DOHH2 (cell line): ENCODE measurements around the gene ARID4A.
"Not testable (repeated sequence)": the region's sequence is repeated elsewhere in the genome, so short reads cannot be mapped to it uniquely, and the experiment has no call there.

Experiments used
- H3F3A ChIP-seq: fragments of 200-600 bp; sonication (generic), shearing (Covaris generic); 2 replicates; pipeline ENCODE4 v1.6.0; 2016; ENCODE audit warnings: antibody characterized with exemption, mild to moderate bottlenecking; ENCODE audit not compliant: control insufficient read depth, insufficient read depth
- H3K27ac ChIP-seq: fragments of 200-600 bp; sonication (generic); 2 replicates; pipeline ENCODE4 v1.5.1; 2014; ENCODE audit warnings: low read depth, mild to moderate bottlenecking, low read length, moderate library complexity
- H3K27me3 ChIP-seq: fragments of 200-600 bp; sonication (generic); 2 replicates; pipeline ENCODE4 v1.6.1; 2014; ENCODE audit warnings: mild to moderate bottlenecking, low read length, mixed read lengths; ENCODE audit not compliant: control insufficient read depth
- H3K36me3 ChIP-seq: fragments of 200-600 bp; sonication (generic); 2 replicates; pipeline ENCODE4 v1.6.1; 2014; ENCODE audit warnings: mild to moderate bottlenecking, low read length, moderate library complexity, mixed read lengths; ENCODE audit not compliant: control insufficient read depth
- H3K4me1 ChIP-seq: fragments of 200-600 bp; sonication (generic); 2 replicates; pipeline ENCODE4 v1.6.1; 2014; ENCODE audit warnings: mild to moderate bottlenecking, low read length, mixed read lengths; ENCODE audit not compliant: control insufficient read depth
- H3K4me2 ChIP-seq: fragments of 200-600 bp; sonication (generic); 2 replicates; pipeline ENCODE4 v1.6.0; 2014; ENCODE audit warnings: mild to moderate bottlenecking, low read length, moderate library complexity
- H3K4me3 ChIP-seq: fragments of 200-600 bp; sonication (generic); 2 replicates; pipeline ENCODE4 v1.5.1; 2014; ENCODE audit warnings: mild to moderate bottlenecking, low read length, mixed read lengths
- H3K79me2 ChIP-seq: fragments of 200-600 bp; sonication (generic); 2 replicates; pipeline ENCODE4 v1.6.1; 2014; ENCODE audit warnings: mild to moderate bottlenecking, low read length, mixed read lengths; ENCODE audit not compliant: control insufficient read depth
- H3K9me2 ChIP-seq: fragments of 200-600 bp; sonication (generic); replicated peaks from 2 replicates; pipeline ENCODE4 v1.6.1; 2014; ENCODE audit warnings: mild to moderate bottlenecking, low read length, mixed read lengths; ENCODE audit not compliant: control insufficient read depth
- H3K9me3 ChIP-seq: fragments of 200-600 bp; sonication (generic); 2 replicates; pipeline ENCODE4 v1.6.1; 2014; ENCODE audit warnings: antibody characterized with exemption, low read length, mixed read lengths; ENCODE audit not compliant: control insufficient read depth, insufficient read depth
- H4K20me1 ChIP-seq: fragments of 200-600 bp; sonication (generic); 2 replicates; pipeline ENCODE4 v1.6.0; 2014; ENCODE audit warnings: low read depth, mild to moderate bottlenecking, antibody characterized with exemption, low read length, moderate library complexity; ENCODE audit not compliant: control insufficient read depth, insufficient read depth
- EZH2phosphoT487 ChIP-seq: fragments of 200-600 bp; sonication (generic); IDR thresholded peaks from 2 replicates; pipeline ENCODE4 v1.6.1; 2017; ENCODE audit warnings: borderline replicate concordance, mild to moderate bottlenecking, antibody characterized with exemption, low read length, moderate library complexity, mixed read lengths
- TF ChIP-seq, protein P1 (sequence below): fragments of 200-600 bp; sonication (generic); IDR thresholded peaks from one replicate; pipeline ENCODE4 v1.5.1; 2014; ENCODE audit warnings: antibody characterized with exemption, mild to moderate bottlenecking, low read depth, low read length; ENCODE audit not compliant: poor library complexity, severe bottlenecking

The ARID4A gene

GRCh38 chr14:58332561-58332960 is 34.2 kb downstream of the ARID4A start:
- peaks cover 17% of the 10 kb centered on the region for H3K4me1 ChIP-seq
- no peaks in the 10 kb centered on the region for H4K20me1 ChIP-seq
- no peaks in the 10 kb centered on the region for H3K9me2 ChIP-seq
- no peaks in the 10 kb centered on the region for H3K9me3 ChIP-seq
- TF ChIP-seq EZH2phosphoT487, result no peak
- TF ChIP-seq, protein P1, sequence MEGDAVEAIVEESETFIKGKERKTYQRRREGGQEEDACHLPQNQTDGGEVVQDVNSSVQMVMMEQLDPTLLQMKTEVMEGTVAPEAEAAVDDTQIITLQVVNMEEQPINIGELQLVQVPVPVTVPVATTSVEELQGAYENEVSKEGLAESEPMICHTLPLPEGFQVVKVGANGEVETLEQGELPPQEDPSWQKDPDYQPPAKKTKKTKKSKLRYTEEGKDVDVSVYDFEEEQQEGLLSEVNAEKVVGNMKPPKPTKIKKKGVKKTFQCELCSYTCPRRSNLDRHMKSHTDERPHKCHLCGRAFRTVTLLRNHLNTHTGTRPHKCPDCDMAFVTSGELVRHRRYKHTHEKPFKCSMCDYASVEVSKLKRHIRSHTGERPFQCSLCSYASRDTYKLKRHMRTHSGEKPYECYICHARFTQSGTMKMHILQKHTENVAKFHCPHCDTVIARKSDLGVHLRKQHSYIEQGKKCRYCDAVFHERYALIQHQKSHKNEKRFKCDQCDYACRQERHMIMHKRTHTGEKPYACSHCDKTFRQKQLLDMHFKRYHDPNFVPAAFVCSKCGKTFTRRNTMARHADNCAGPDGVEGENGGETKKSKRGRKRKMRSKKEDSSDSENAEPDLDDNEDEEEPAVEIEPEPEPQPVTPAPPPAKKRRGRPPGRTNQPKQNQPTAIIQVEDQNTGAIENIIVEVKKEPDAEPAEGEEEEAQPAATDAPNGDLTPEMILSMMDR, result no peak
- H3F3A ChIP-seq, result peaks cover 13% of the 10 kb centered on the region; the same call in 1 of the 2 replicates
- H3K36me3 ChIP-seq, result peaks cover 60% of the 10 kb centered on the region
- H3K4me2 ChIP-seq, result no peak overlapping the region
- H3K4me3 ChIP-seq, result no peak overlapping the region
- peaks cover 8% of the 10 kb centered on the region for H3K79me2 ChIP-seq
- no peaks in the 10 kb centered on the region for H3K27me3 ChIP-seq
- H3K27ac ChIP-seq, result no peak overlapping the region

- not testable (repeated sequence) for H3K9me2 ChIP-seq, H3K4me2 ChIP-seq, H4K20me1 ChIP-seq, H3K27ac ChIP-seq, H3F3A ChIP-seq, H3K9me3 ChIP-seq, H3K79me2 ChIP-seq, H3K4me1 ChIP-seq, H3K27me3 ChIP-seq, H3K4me3 ChIP-seq
- H3K36me3 ChIP-seq, result peaks cover 33% of the 10 kb centered on the region
These were observed 41.3 kb downstream of the ARID4A start for GRCh38 chr14:58339666-58340065.

- TF ChIP-seq EZH2phosphoT487, result no peak
- TF ChIP-seq, protein P1, result no peak
- Histone ChIP-seq H4K20me1 (no peaks in the 10 kb centered on the region), H3K36me3 (peaks cover 38% of the 10 kb centered on the region), H3K27ac (no peak overlapping the region), H3F3A (no peaks in the 10 kb centered on the region), H3K27me3 (no peaks in the 10 kb centered on the region), H3K9me3 (no peaks in the 10 kb centered on the region), H3K79me2 (no peaks in the 10 kb centered on the region), H3K4me2 (no peak overlapping the region), H3K4me1 (no peaks in the 10 kb centered on the region), H3K9me2 (no peaks in the 10 kb centered on the region), H3K4me3 (no peak overlapping the region)
These were observed 42.9 kb downstream of the ARID4A start for GRCh38 chr14:58341152-58341748.

DNA sequence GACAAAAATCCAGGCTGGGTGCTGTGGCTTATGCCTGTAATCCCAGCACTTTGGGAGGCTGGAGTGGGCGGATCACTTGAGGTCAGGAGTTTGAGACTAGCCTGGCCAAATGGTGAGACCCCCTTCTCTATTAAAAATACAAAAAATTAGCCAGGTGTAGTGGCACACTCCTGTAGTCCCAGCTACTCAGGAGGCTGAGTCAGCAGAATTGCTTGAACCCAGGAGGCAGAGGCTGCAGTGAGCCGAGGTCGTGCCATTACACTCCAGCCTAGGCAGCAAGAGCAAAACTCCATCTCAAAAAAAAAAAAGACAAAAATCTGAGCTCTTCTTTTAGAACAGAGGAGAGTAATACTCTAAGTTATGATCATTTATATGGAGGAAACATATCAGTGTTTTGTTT is 45.2 kb downstream of the ARID4A start:
- not testable (repeated sequence) for H3K4me1 ChIP-seq, H3K4me2 ChIP-seq, H3K27ac ChIP-seq, H4K20me1 ChIP-seq, H3K4me3 ChIP-seq, H3K27me3 ChIP-seq, H3K9me3 ChIP-seq, H3F3A ChIP-seq, H3K9me2 ChIP-seq, H3K79me2 ChIP-seq
- H3K36me3 ChIP-seq, result peaks cover 49% of the 10 kb centered on the region
